HepG2 (cell line): ENCODE results near the gene TBCD. TPM values are rescaled to one million over a fixed set of nuclear protein-coding genes. Genes with fewer than 3 reads are reported as not detected.

ENCODE experiments used
- ATAC-seq: fragments of 200-7000 bp; cut with Tn5 transposase; 3 replicates; pipeline ENCODE4 v1.9.1; 2020; ENCODE audit warnings: mild to moderate bottlenecking, moderate library complexity
- BruUV-seq: library from RNA; stranded (reverse); fragments of 400-500 nt; replicated peaks from 2 replicates; lab custom pipeline; 2021; lab: Mats Ljungman, UMichigan
- CTCF ChIA-PET: fragments of 300-600 bp; formaldehyde crosslinking; extraction: SDS; loops from one replicate; lab custom pipeline; 2021; ENCODE audit warnings: low total read pairs, inconsistent platforms, low intra/inter-chr PET ratio; lab: Yijun Ruan, JAX
- POLR2A ChIA-PET: fragments of 350-600 bp; sonication (Branson Sonifier 250); formaldehyde crosslinking; loops from one replicate; lab custom pipeline; 2020; ENCODE audit warnings: antibody characterized with exemption, inconsistent platforms; lab: Yijun Ruan, JAX
- DNase-seq: peaks from one replicate; pipeline ENCODE4 v3.0.0-alpha.2; 2015; ENCODE audit warnings: low spot score
- FAIRE-seq: peaks from 3 replicates; lab custom pipeline; 2011; peaks lifted over from hg19 to GRCh38; lab: Jason Lieb, UNC
- H2AFZ ChIP-seq: one replicate; pipeline ENCODE4 v1.6.1; 2011; ENCODE audit warnings: low read length, inconsistent platforms
- H3K27ac ChIP-seq: fragments of 300-600 bp; 3 replicates; pipeline ENCODE4 v1.8.0; 2011; ENCODE audit warnings: mixed run types, mild to moderate bottlenecking, mixed read lengths, low read length, inconsistent platforms; ENCODE audit not compliant: insufficient read depth; ENCODE audit errors: extremely low read length
- H3K27me3 ChIP-seq, 2 experiments: fragments of 200-600 bp in 1 of 2; 2 replicates in 1 of 2; 3 replicates in 1 of 2; pipeline versions ENCODE4 v1.6.0 to v1.8.0; 2011; ENCODE audit warnings: low read length in 2 of 2, mild to moderate bottlenecking in 2 of 2, moderate library complexity in 2 of 2, inconsistent platforms in 1 of 2; ENCODE audit not compliant: insufficient read depth in 2 of 2, control insufficient read depth in 1 of 2
- H3K36me3 ChIP-seq, 2 experiments: fragments of 200-600 bp in 1 of 2; replicated peaks in 1 of 2; 2 replicates in 1 of 2; 3 replicates in 1 of 2; pipeline versions ENCODE4 v1.5.1 to v1.8.0; 2011; ENCODE audit warnings: low read length in 2 of 2, inconsistent platforms in 1 of 2; ENCODE audit not compliant: insufficient read depth in 2 of 2, control insufficient read depth in 1 of 2
- H3K4me1 ChIP-seq: 2 replicates; pipeline ENCODE4 v1.5.1; 2012; ENCODE audit warnings: low read length, inconsistent platforms; ENCODE audit not compliant: insufficient read depth
- H3K4me2 ChIP-seq: 2 replicates; pipeline ENCODE4 v1.6.0; 2011; ENCODE audit warnings: low read depth, low read length, inconsistent platforms
- H3K4me3 ChIP-seq, 3 experiments: fragments of 200-600 bp in 1 of 3; sonication (generic), shearing (Covaris generic) in 1 of 3; replicated peaks in 1 of 3; 2 replicates each; pipeline ENCODE4 v1.5.1; 2011 to 2016; ENCODE audit warnings: low read length in 3 of 3, inconsistent platforms in 2 of 3, low read depth in 2 of 3, mild to moderate bottlenecking in 2 of 3, control low read depth in 1 of 3, mixed read lengths in 1 of 3; ENCODE audit not compliant: insufficient read depth in 1 of 3
- H3K79me2 ChIP-seq: one replicate; pipeline ENCODE4 v1.6.1; 2011; ENCODE audit warnings: low read length, inconsistent platforms; ENCODE audit not compliant: insufficient read depth
- H3K9ac ChIP-seq: 2 replicates; pipeline ENCODE4 v1.6.0; 2011; ENCODE audit warnings: mild to moderate bottlenecking, low read depth, low read length, inconsistent platforms; ENCODE audit not compliant: insufficient read depth
- H3K9me3 ChIP-seq: 2 replicates; pipeline ENCODE4 v1.5.1; 2012; ENCODE audit warnings: mild to moderate bottlenecking, low read length
- H4K20me1 ChIP-seq: 2 replicates; pipeline ENCODE4 v1.6.0; 2011; ENCODE audit warnings: inconsistent platforms, mild to moderate bottlenecking, low read length, moderate library complexity; ENCODE audit not compliant: insufficient read depth
- ARHGAP35 ChIP-seq: sonication (generic); formaldehyde crosslinking; IDR thresholded peaks from 2 replicates; pipeline ENCODE4 v1.9.0; 2022; ENCODE audit warnings: mild to moderate bottlenecking, inconsistent platforms, moderate library complexity, missing genetic modification reagents, borderline replicate concordance
- CHD2 ChIP-seq: IDR thresholded peaks from 2 replicates; pipeline ENCODE4 v1.6.1; 2011; ENCODE audit warnings: low read depth, low read length, improper control_type of control experiment
- ETV6 ChIP-seq: sonication (generic); formaldehyde crosslinking; conservative IDR thresholded peaks from 2 replicates; pipeline ENCODE4 v1.4.0; 2020; ENCODE audit warnings: missing genetic modification reagents
- HOXA9 ChIP-seq: sonication (generic); formaldehyde crosslinking; IDR thresholded peaks from 2 replicates; pipeline ENCODE4 v1.8.1; 2022; ENCODE audit warnings: missing genetic modification reagents, mild to moderate bottlenecking, moderate library complexity, borderline replicate concordance
- IKZF4 ChIP-seq: sonication (generic); formaldehyde crosslinking; IDR thresholded peaks from 2 replicates; pipeline ENCODE4 v1.5.1; 2020; ENCODE audit warnings: borderline replicate concordance, mild to moderate bottlenecking, low read depth, missing genetic modification reagents; ENCODE audit errors: not compliant biosample characterization
- NR2F1 ChIP-seq, 2 experiments: fragments of 450-650 bp in 1 of 2; formaldehyde crosslinking in 1 of 2; IDR thresholded peaks; 2 replicates each; pipeline versions ENCODE4 v1.5.0 to v1.6.1; 2016 to 2020; ENCODE audit warnings: mild to moderate bottlenecking in 1 of 2, missing compliant biosample characterization in 1 of 2, missing genetic modification reagents in 1 of 2, moderate library complexity in 1 of 2
- SIX4 ChIP-seq: sonication (generic); formaldehyde crosslinking; IDR thresholded peaks from 2 replicates; pipeline ENCODE4 v1.4.0; 2020; ENCODE audit warnings: missing genetic modification reagents
- SOX6 ChIP-seq, 2 experiments: fragments of 450-650 bp in 1 of 2; sonication (generic) in 1 of 2; formaldehyde crosslinking in 1 of 2; IDR thresholded peaks; 2 replicates each; pipeline versions ENCODE4 v1.4.0 to v1.6.1; 2017 to 2020; ENCODE audit warnings: antibody characterized with exemption in 1 of 2, mild to moderate bottlenecking in 1 of 2, missing genetic modification reagents in 1 of 2
- TCF7 ChIP-seq: sonication (generic); IDR thresholded peaks from 2 replicates; pipeline ENCODE4 v1.6.1; 2016; ENCODE audit warnings: antibody characterized with exemption, low read depth
- ZBTB1 ChIP-seq: sonication (generic); formaldehyde crosslinking; IDR thresholded peaks from 2 replicates; pipeline ENCODE4 v1.4.0; 2020; ENCODE audit warnings: missing genetic modification reagents, borderline replicate concordance
- ZFP82 ChIP-seq: sonication (generic); formaldehyde crosslinking; IDR thresholded peaks from 2 replicates; pipeline ENCODE4 v1.5.1; 2020; ENCODE audit warnings: mild to moderate bottlenecking, missing genetic modification reagents, borderline replicate concordance
- ZNF121 ChIP-seq: sonication (generic); formaldehyde crosslinking; IDR thresholded peaks from 2 replicates; pipeline ENCODE4 v1.5.0; 2020; ENCODE audit warnings: mild to moderate bottlenecking, missing genetic modification reagents
- ZNF136 ChIP-seq: sonication (generic); formaldehyde crosslinking; IDR thresholded peaks from 2 replicates; pipeline ENCODE4 v1.8.1; 2022; ENCODE audit warnings: low read depth, mild to moderate bottlenecking, moderate library complexity, missing genetic modification reagents
- ZNF138 ChIP-seq: sonication (generic); formaldehyde crosslinking; IDR thresholded peaks from 2 replicates; pipeline ENCODE4 v1.5.0; 2020; ENCODE audit warnings: mild to moderate bottlenecking, low read depth, missing genetic modification reagents
- ZNF547 ChIP-seq: sonication (generic); formaldehyde crosslinking; IDR thresholded peaks from 2 replicates; pipeline ENCODE4 v1.5.1; 2020; ENCODE audit warnings: mild to moderate bottlenecking, missing genetic modification reagents
- ZSCAN22 ChIP-seq: sonication (generic); formaldehyde crosslinking; IDR thresholded peaks from 2 replicates; pipeline ENCODE4 v1.4.0; 2020; ENCODE audit warnings: mild to moderate bottlenecking, missing genetic modification reagents
- WGBS: methylation state at CpG from one replicate; pipeline ENCODE4 v1.1.6; 2017; ENCODE audit warnings: low lambda C conversion rate; 5-methylcytosine and 5-hydroxymethylcytosine counted together
- in situ Hi-C: cut with HindIII; loops from 2 replicates; pipeline ENCODE4 v1.10.0; 2017; ENCODE audit warnings: low pct_unique_long_range_greater_than_20kb; ENCODE audit not compliant: extremely low pct_ligation_motif_present
- intact Hi-C: fragments of 100-400 bp; cut with micrococcal nuclease; formaldehyde crosslinking; loops from one replicate; pipeline ENCODE4 v1.10.0; 2022; ENCODE audit not compliant: unreplicated experiment
- polyA plus RNA-seq, 8 experiments: library from polyadenylated mRNA; depleted of rRNA in 3 of 8; stranded (reverse) in 7 of 8; unstranded in 1 of 8; fragments of >200 nt; fragmentation: Illumina TruSeq in 4 of 8; extraction: Trizol in 4 of 8; gene quantifications; 2 replicates each; pipeline versions ENCODE4 v1.2.1 to v1.2.3, GENCODE V29; 2011 to 2016; ENCODE audit warnings: low read depth in 4 of 8, missing spikeins in 1 of 8, mixed read lengths in 1 of 8; ENCODE audit not compliant: insufficient read depth in 1 of 8
- total RNA-seq, 5 experiments: library from RNA; depleted of rRNA; stranded (reverse); fragments of >200 nt; fragmentation: Illumina TruSeq; extraction: Trizol; gene quantifications; 2 replicates each; pipeline ENCODE4 v1.2.3, GENCODE V29; 2016; ENCODE audit warnings: low read depth in 1 of 5
- TF ChIP-seq, protein P1 (sequence below): sonication (generic); formaldehyde crosslinking; IDR thresholded peaks from 2 replicates; pipeline ENCODE4 v1.5.1; 2020; ENCODE audit warnings: missing genetic modification reagents, mild to moderate bottlenecking, borderline replicate concordance
- TF ChIP-seq, protein P2 (sequence below): sonication (generic); formaldehyde crosslinking; IDR thresholded peaks from 2 replicates; pipeline ENCODE4 v1.4.0; 2020; ENCODE audit warnings: missing genetic modification reagents, borderline replicate concordance

Gene TBCD
- total and polyA plus RNA-seq, 2 of the 13 experiments (the other 11 are each of a cell fraction or from before 2014, with no cell fraction given): 33.9 to 54.8 TPM

DNA sequence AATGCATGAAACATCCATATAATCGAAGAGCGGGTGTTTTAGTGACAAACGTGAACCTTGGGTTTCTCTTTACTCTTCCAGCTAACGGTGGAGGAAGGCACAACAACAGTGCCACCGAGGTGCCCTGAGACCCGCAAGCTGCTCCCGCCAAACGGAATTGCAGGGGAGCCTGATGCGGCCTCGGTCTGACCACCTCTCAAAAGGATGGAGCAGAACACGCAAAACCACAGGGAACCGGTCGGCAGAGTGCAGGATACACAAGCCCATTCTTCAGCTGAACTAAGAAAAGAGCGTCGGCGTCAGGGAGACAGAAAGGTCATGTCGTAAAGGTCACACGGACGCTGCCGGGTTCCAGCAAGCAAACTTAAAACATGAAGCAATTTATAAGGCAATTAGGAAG, 197.5 kb downstream of the TBCD start (continued):
- TF ChIP-seq, protein P1, sequence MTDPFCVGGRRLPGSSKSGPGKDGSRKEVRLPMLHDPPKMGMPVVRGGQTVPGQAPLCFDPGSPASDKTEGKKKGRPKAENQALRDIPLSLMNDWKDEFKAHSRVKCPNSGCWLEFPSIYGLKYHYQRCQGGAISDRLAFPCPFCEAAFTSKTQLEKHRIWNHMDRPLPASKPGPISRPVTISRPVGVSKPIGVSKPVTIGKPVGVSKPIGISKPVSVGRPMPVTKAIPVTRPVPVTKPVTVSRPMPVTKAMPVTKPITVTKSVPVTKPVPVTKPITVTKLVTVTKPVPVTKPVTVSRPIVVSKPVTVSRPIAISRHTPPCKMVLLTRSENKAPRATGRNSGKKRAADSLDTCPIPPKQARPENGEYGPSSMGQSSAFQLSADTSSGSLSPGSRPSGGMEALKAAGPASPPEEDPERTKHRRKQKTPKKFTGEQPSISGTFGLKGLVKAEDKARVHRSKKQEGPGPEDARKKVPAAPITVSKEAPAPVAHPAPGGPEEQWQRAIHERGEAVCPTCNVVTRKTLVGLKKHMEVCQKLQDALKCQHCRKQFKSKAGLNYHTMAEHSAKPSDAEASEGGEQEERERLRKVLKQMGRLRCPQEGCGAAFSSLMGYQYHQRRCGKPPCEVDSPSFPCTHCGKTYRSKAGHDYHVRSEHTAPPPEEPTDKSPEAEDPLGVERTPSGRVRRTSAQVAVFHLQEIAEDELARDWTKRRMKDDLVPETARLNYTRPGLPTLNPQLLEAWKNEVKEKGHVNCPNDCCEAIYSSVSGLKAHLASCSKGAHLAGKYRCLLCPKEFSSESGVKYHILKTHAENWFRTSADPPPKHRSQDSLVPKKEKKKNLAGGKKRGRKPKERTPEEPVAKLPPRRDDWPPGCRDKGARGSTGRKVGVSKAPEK (CRISPR knock-in tag): no peak
- no peak for TF ChIP-seq ZNF138
- no peak for TF ChIP-seq IKZF4 (CRISPR knock-in tag)

DNA sequence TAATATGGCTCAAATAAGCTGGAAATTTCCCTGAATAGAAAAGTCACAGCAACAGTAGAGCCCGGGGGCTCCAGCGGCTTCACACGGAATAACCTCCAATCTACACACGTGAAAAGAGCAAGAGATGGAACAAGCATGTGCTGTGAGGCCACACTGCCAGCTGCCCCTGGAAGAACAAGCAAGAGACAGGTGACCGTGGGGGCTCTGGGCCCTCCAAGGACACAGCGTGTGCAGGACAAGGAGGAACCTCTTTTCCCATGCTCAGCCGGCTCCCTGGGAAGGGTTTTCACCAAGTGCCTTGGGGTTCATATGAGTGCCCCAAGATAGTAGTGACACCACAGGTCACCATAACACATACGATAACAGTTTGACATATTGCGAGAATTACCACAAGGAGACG, 198.1 kb downstream of the TBCD start:
- no peaks in the 10 kb centered on the region for H3K4me1 ChIP-seq
- H3K4me2 ChIP-seq: no peak overlapping the region
- H3K9ac ChIP-seq: no peak overlapping the region
- H3K27me3 ChIP-seq: no peaks in the 10 kb centered on the region
- H3K36me3 ChIP-seq: peaks cover 5 to 21% of the 10 kb centered on the region in 2 experiments; a peak in 4 of 5 replicates
- POLR2A ChIA-PET: no interaction called here
- no TSS peak for BruUV-seq
- H3K4me3 ChIP-seq: no peak overlapping the region
- CTCF ChIA-PET: no interaction called here
- in situ Hi-C loops: no loop called here
- no peak for FAIRE-seq
- DNase-seq: no peak
- H4K20me1 ChIP-seq: no peaks in the 10 kb centered on the region
- intact Hi-C loops: no loop called here
- 95% methylated on average over 10 of the region's 10 CpGs for WGBS
- H3K9me3 ChIP-seq: peaks cover 11% of the 10 kb centered on the region
- H2AFZ ChIP-seq: no peak overlapping the region
- no peak overlapping the region for H3K27ac ChIP-seq
- ATAC-seq: no peak
- H3K79me2 ChIP-seq: no peaks in the 10 kb centered on the region
- no peak for TF ChIP-seq SIX4
- no peak for TF ChIP-seq NR2F1 (CRISPR knock-in tag; IDR thresholded peaks at IDR 0.05)
- TF ChIP-seq HOXA9 (CRISPR knock-in tag): no peak
- TF ChIP-seq ARHGAP35 (CRISPR knock-in tag): no peak
- no peak for TF ChIP-seq SOX6 (IDR thresholded peaks at IDR 0.05)
- TF ChIP-seq SOX6 (CRISPR knock-in tag; IDR thresholded peaks at IDR 0.05): no peak
- no peak for TF ChIP-seq ZSCAN22 (CRISPR knock-in tag)
- TF ChIP-seq, protein P2, sequence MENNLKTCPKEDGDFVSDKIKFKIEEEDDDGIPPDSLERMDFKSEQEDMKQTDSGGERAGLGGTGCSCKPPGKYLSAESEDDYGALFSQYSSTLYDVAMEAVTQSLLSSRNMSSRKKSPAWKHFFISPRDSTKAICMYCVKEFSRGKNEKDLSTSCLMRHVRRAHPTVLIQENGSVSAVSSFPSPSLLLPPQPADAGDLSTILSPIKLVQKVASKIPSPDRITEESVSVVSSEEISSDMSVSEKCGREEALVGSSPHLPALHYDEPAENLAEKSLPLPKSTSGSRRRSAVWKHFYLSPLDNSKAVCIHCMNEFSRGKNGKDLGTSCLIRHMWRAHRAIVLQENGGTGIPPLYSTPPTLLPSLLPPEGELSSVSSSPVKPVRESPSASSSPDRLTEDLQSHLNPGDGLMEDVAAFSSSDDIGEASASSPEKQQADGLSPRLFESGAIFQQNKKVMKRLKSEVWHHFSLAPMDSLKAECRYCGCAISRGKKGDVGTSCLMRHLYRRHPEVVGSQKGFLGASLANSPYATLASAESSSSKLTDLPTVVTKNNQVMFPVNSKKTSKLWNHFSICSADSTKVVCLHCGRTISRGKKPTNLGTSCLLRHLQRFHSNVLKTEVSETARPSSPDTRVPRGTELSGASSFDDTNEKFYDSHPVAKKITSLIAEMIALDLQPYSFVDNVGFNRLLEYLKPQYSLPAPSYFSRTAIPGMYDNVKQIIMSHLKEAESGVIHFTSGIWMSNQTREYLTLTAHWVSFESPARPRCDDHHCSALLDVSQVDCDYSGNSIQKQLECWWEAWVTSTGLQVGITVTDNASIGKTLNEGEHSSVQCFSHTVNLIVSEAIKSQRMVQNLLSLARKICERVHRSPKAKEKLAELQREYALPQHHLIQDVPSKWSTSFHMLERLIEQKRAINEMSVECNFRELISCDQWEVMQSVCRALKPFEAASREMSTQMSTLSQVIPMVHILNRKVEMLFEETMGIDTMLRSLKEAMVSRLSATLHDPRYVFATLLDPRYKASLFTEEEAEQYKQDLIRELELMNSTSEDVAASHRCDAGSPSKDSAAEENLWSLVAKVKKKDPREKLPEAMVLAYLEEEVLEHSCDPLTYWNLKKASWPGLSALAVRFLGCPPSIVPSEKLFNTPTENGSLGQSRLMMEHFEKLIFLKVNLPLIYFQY (CRISPR knock-in tag): no peak
- TF ChIP-seq ETV6: no peak
- TF ChIP-seq TCF7: no peak
- TF ChIP-seq ZNF121 (CRISPR knock-in tag): no peak
- TF ChIP-seq ZBTB1 (CRISPR knock-in tag): no peak
- no peak for TF ChIP-seq ZFP82 (CRISPR knock-in tag)
- no peak for TF ChIP-seq ZNF547 (CRISPR knock-in tag)
- TF ChIP-seq CHD2: no peak
- no peak for TF ChIP-seq ZNF136 (CRISPR knock-in tag)
